ENCODE results near the gene SGMS2. TPM values are rescaled to one million over a fixed set of nuclear protein-coding genes. Genes with fewer than 3 reads are reported as not detected.
A peak's percentile ranks its signal among the peaks of the same experiment; 100 is the strongest.

The SGMS2 gene
- total and polyA plus RNA-seq, 12 donors: 2.3 to 36.9 (median 25.2) TPM

DNA sequence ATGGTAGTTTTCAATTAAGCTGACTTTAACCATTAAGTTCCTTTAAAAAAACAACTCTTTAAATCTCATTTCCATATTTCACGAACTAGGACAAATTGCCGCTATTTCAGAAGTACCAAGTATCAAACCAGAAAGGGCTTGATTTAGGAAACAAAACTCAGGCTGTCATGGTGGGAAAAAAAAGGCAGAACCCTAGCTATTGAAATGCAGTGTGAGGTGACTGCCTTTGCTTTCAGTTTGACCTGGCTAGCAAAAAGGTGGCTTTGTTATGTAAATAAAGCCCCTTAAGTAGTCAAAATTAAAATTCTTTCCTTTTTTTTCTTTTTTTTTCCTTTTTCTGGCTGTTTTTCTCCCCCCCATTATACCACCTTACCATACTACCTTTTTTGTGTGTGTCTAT is 66.0 kb downstream of the SGMS2 start:
- Histone ChIP-seq H3K36me3 (peaks cover 0 to 12% (median 0%) of the 10 kb centered on the region in 9 donors), H3K9me3 (peaks cover 0 to 35% (median 10%) of the 10 kb centered on the region in 11 donors), H3K27ac (no peak overlapping the region), H3K4me1 (peaks cover 0 to 18% (median under 1%) of the 10 kb centered on the region in 9 donors), H3K4me3 (no peak overlapping the region), H3K27me3 (no peaks in the 10 kb centered on the region)
- 92 to 95% methylated on average over 2 of the region's 2 CpGs for WGBS, 2 donors
- TF ChIP-seq, protein P1, sequence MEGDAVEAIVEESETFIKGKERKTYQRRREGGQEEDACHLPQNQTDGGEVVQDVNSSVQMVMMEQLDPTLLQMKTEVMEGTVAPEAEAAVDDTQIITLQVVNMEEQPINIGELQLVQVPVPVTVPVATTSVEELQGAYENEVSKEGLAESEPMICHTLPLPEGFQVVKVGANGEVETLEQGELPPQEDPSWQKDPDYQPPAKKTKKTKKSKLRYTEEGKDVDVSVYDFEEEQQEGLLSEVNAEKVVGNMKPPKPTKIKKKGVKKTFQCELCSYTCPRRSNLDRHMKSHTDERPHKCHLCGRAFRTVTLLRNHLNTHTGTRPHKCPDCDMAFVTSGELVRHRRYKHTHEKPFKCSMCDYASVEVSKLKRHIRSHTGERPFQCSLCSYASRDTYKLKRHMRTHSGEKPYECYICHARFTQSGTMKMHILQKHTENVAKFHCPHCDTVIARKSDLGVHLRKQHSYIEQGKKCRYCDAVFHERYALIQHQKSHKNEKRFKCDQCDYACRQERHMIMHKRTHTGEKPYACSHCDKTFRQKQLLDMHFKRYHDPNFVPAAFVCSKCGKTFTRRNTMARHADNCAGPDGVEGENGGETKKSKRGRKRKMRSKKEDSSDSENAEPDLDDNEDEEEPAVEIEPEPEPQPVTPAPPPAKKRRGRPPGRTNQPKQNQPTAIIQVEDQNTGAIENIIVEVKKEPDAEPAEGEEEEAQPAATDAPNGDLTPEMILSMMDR (IDR thresholded peaks at IDR 0.05): no peak
- ATAC-seq (no peak), DNase-seq (no peak)
- intact Hi-C loops (cut with DNase I): no loop called here

DNA sequence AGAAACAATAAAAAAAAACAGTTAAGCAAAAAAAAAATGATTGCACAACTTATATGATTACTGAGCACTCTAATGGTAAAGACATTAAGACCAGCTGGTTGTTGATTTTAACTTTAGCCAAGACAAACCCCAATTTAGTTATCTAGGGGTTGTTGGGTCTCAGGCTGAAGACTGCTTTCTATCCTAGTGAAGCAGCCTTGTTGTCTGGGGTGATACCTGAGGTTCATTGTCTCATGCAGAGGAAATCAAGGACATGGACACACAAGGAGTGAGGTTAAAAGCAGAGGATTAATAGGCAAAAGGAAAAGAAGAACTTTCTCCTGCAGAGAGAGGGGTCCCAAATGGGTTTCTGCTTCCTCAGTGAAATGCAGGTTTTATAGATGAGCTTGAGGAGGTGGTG is 66.6 kb downstream of the SGMS2 start:
- H3K27ac ChIP-seq: no peak overlapping the region
- intact Hi-C loops (cut with DNase I): no loop called here
- TF ChIP-seq, protein P1 (IDR thresholded peaks at IDR 0.05): no peak
- H3K4me3 ChIP-seq: no peak overlapping the region
- ATAC-seq: no peak
- peaks cover 0 to 12% (median 0%) of the 10 kb centered on the region in 9 donors for H3K36me3 ChIP-seq
- DNase-seq: no peak
- no peaks in the 10 kb centered on the region for H3K27me3 ChIP-seq
- peaks cover 0 to 23% (median 6%) of the 10 kb centered on the region in 9 donors for H3K4me1 ChIP-seq
- H3K9me3 ChIP-seq: peaks cover 0 to 34% (median 10%) of the 10 kb centered on the region in 11 donors

DNA sequence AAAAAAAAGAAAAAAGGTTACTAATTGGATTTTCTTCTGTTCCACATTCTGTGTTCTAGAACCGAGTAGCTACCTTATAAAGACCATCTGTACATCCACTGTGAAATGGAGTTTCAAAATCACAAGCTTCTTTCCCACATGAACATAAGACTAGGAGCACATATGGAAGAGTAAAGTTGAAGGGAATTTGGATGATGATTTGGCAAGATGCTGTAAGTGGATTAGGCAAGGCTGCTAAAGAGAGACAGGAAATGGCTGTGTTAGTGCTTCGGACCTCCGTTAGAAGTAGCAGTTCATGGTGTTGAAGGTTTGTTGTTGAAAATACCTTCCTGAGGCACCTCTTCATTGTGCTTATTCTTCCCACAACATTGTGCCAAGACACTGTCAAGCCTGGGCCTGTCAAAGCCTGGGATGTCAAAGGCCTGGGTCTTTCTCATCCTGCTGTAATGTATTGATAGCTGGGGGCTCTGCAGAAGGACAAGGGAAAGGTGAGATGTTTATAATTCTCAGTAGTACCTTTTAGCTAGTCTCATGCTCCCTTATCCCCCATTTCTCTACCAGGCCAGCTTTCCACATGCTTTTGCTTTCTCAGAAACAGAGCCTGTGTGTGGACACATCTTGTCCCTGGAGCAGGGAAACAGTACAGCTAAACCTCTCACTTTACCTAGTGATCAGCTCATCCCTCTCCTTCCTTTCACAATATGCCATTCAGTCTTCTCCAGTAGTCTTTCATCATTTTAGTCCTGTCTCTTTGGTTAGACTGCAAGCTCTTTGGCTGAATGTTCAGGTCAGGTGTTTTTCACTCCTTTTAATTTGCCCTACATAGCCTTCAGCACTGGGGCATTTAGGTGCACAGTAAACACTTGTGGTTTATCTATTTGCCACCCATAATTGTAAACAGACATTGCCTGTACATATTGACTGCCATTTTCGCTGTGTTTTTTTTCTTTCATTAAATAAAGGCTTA is 68.7 kb downstream of the SGMS2 start:
- Histone ChIP-seq H3K27ac (no peak overlapping the region), H3K9me3 (peaks cover 0 to 12% (median 5%) of the 10 kb centered on the region in 11 donors), H3K36me3 (peaks cover 0 to under 1% (median 0%) of the 10 kb centered on the region in 9 donors), H3K4me1 (peaks cover 0 to 27% (median 8%) of the 10 kb centered on the region in 9 donors), H3K4me3 (no peak overlapping the region), H3K27me3 (no peaks in the 10 kb centered on the region)
- intact Hi-C loops (cut with DNase I): no loop called here
- peak in 1 of 8 donors; percentile 34 for ATAC-seq
- DNase-seq: no peak
- TF ChIP-seq, protein P1 (IDR thresholded peaks at IDR 0.05): no peak
- 59 to 68% methylated on average over 4 of the region's 4 CpGs for WGBS, 2 donors

DNA sequence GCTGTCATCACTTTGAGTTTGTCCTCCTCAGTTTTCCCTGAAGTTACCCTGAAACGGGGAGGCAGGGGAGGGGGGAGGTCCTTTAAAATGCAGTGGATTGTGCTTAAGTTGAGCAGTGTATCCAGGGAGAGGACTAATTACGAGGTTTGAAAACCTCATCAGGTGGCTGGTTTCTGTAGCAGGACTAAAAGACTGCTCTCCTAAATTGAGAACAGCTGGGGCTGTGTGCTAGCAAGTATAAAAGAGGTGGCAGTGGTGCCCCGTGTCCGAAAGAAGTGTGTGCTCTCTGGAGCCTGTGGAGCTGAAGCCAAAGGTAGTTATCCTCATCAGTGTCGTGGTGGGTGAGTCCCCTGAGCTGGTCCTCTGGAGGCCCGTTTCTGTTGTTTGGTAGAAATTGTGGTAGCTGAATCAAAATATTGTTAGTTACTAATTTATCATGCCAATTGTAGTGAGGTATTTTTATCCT is 69.4 kb downstream of the SGMS2 start:
- intact Hi-C loops (cut with DNase I): no loop called here
- Histone ChIP-seq H3K4me1 (peaks cover 0 to 27% (median 8%) of the 10 kb centered on the region in 9 donors), H3K27ac (no peak overlapping the region), H3K27me3 (no peaks in the 10 kb centered on the region), H3K36me3 (no peaks in the 10 kb centered on the region), H3K9me3 (peaks cover 0 to 5% (median 0%) of the 10 kb centered on the region in 11 donors), H3K4me3 (no peak overlapping the region)
- whole genome bisulfite sequencing, 2 donors: 77 to 84% methylated on average over 6 of the region's 6 CpGs
- DNase-seq: no peak
- TF ChIP-seq, protein P1 (IDR thresholded peaks at IDR 0.05): no peak
- ATAC-seq: no peak

Data from heart right ventricle (tissue), 16 donors.